Nephron progenitor cell (in vitro differentiated cells): ENCODE data around the gene VAPA.

Experiments
- DNase-seq: peaks from one replicate; pipeline ENCODE4 v3.0.0; 2021
- H3K27ac Mint-ChIP-seq: 2 replicates; pipeline ENCODE4 v1.8.0; 2021; ENCODE audit warnings: mild to moderate bottlenecking, moderate library complexity, mixed read lengths
- H3K27me3 Mint-ChIP-seq: 2 replicates; pipeline ENCODE4 v1.8.0; 2021; ENCODE audit warnings: mild to moderate bottlenecking, low read depth, mixed read lengths; ENCODE audit not compliant: poor library complexity
- H3K36me3 Mint-ChIP-seq: 2 replicates; pipeline ENCODE4 v1.8.0; 2021; ENCODE audit warnings: low read depth, mixed read lengths
- H3K4me1 Mint-ChIP-seq: 2 replicates; pipeline ENCODE4 v1.8.0; 2021; ENCODE audit warnings: mixed read lengths
- H3K4me3 Mint-ChIP-seq: 2 replicates; pipeline ENCODE4 v1.8.0; 2021; ENCODE audit warnings: mild to moderate bottlenecking, moderate library complexity, mixed read lengths
- H3K9me3 Mint-ChIP-seq: 2 replicates; pipeline ENCODE4 v1.8.0; 2021; ENCODE audit warnings: mild to moderate bottlenecking, moderate library complexity, mixed read lengths
- TF ChIP-seq, protein P1 (sequence below): fragments of 200-600 bp; sonication (generic); IDR thresholded peaks from 2 replicates; pipeline ENCODE4 v1.5.0; 2021; ENCODE audit warnings: antibody characterized with exemption

VAPA gene

DNA sequence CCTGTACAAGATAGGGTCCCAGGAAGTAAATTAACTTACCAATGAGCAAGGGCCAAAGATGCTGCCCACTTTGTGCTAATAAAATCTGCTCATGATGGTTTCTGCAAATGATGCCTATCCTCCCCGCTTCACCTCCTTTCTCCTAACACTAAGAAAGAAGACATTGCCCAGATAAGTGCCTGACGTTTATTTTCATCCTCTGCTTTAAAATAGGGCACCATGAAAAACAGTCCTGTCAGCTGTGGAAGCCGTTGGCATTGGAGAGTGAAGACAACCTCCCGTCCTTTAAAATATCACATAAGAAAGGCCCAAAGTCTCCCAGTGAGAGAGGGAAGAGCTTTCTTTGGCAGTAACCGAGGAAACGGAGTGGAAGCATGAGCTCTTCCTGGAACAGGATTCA is 29.7 kb upstream of the VAPA start:
- H3K27me3 Mint-ChIP-seq, result peaks cover 9% of the 10 kb centered on the region
- no peaks in the 10 kb centered on the region for H3K36me3 Mint-ChIP-seq
- H3K9me3 Mint-ChIP-seq, result no peaks in the 10 kb centered on the region
- peaks cover 3% of the 10 kb centered on the region for H3K4me1 Mint-ChIP-seq
- H3K4me3 Mint-ChIP-seq, result no peak overlapping the region
- no peak for DNase-seq
- TF ChIP-seq, protein P1, sequence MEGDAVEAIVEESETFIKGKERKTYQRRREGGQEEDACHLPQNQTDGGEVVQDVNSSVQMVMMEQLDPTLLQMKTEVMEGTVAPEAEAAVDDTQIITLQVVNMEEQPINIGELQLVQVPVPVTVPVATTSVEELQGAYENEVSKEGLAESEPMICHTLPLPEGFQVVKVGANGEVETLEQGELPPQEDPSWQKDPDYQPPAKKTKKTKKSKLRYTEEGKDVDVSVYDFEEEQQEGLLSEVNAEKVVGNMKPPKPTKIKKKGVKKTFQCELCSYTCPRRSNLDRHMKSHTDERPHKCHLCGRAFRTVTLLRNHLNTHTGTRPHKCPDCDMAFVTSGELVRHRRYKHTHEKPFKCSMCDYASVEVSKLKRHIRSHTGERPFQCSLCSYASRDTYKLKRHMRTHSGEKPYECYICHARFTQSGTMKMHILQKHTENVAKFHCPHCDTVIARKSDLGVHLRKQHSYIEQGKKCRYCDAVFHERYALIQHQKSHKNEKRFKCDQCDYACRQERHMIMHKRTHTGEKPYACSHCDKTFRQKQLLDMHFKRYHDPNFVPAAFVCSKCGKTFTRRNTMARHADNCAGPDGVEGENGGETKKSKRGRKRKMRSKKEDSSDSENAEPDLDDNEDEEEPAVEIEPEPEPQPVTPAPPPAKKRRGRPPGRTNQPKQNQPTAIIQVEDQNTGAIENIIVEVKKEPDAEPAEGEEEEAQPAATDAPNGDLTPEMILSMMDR, result no peak
- H3K27ac Mint-ChIP-seq, result no peak overlapping the region

DNA sequence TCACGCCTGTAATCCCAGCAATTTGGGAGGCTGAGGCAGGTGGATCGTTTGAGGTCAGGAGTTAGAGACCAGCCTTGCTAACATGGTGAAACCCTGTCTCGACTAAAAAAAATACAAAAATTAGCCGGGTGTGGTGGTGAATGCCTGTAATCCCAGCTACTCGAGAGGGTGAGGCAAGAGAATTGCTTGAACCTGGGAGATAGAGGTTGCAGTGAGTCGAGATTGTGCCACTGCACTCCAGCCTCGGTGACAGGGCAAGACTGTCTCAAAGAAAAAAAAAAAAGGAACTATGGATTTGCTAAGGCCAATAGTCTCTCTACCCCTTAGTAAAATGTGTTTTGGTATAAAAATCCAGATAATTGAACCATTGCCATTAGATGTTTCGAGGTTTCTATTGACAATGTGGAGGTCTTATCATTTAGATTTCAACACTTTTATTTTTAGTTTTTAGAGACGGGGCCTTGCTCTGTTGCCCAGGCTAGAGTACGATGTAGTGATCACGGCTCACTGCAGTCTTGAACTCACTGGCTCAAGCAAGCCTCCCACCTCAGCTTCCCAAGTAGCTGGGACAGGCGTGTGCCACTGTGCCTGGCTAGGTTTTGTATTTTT is 29.2 kb upstream of the VAPA start:
- no peak for DNase-seq
- TF ChIP-seq, protein P1, result no peak

DNA sequence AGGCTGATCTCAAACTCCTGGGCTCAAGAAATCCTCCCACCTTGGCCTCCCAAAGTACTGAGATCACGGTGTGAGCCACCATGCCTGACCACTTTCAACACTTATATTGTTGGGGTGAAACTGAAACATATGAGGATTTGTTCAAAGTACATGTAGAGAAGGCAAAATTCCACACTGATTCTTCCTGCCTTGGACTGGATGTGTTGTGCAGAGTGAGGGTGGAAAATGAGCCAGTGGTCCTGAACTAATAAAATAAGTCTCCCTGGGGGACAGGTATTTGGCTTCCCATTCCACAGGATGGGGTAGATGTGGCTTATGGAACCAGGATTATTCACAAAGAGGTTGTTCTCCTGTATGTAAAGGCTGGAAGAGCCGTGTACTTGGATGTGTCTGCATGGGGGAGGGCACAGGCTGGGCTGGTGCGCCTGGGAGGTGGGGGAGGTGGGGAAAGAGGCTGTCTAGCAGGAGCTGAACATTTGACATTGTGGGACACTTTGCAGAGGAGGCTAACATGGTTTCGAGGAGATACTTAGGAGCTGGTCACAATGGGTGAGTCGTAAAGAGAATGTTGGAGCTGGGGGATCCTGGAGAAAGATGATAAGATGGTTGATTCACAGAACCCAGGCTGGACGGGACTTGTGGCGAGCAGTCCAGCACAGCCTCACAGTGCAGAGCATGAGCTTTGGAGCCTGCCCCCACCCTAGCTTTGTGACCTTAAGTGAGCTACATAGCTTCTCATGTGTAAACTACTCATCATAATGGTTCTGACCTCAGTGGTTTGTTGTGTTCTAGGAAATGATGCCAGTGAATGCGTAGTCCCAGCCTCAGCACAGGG is 28.4 kb upstream of the VAPA start, which contains the start of gene TXNDC2:
Gene TXNDC2, plus strand, starts transcription at position 804 of the 835 bp plus-strand sequence. CDS start 708 bp downstream, outside the sequence.
- H3K27ac Mint-ChIP-seq, result no peak within 1 kb of the TSS
- H3K27me3 Mint-ChIP-seq, result peaks cover 9% of the 10 kb centered on the region
- H3K9me3 Mint-ChIP-seq, result no peaks in the 10 kb centered on the region
- TF ChIP-seq, protein P1, result no peak
- H3K4me1 Mint-ChIP-seq, result peaks cover 6% of the 10 kb centered on the region
- no peaks in the 10 kb centered on the region for H3K36me3 Mint-ChIP-seq
- DNase-seq, result no peak
- no peak within 1 kb of the TSS for H3K4me3 Mint-ChIP-seq

More for the DNA sequence above, 29.2 kb upstream of the VAPA start:
- H3K27ac Mint-ChIP-seq, result no peak overlapping the region
- no peaks in the 10 kb centered on the region for H3K36me3 Mint-ChIP-seq
- peaks cover 9% of the 10 kb centered on the region for H3K27me3 Mint-ChIP-seq
- H3K4me3 Mint-ChIP-seq, result no peak overlapping the region
- no peaks in the 10 kb centered on the region for H3K9me3 Mint-ChIP-seq
- H3K4me1 Mint-ChIP-seq, result peaks cover 6% of the 10 kb centered on the region

DNA sequence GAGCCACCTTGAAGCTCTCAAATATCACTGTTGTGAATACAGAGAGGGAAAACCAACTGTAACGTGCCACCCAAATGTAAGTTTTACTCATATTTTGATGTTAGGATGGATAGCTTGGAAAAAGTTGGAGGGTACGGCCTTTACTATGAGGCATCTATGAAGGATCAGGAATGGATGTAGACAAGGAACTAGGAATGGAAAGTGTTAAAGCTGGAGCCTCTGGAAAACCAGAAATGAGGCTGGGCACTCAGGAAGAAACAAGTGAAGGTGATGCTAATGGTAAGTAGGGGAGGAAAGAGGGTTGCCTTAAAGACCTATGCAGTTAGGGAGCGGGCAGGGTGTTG is 27.8 kb upstream of the VAPA start:
- peaks cover 6% of the 10 kb centered on the region for H3K4me1 Mint-ChIP-seq
- TF ChIP-seq, protein P1, result no peak
- H3K36me3 Mint-ChIP-seq, result no peaks in the 10 kb centered on the region
- H3K27me3 Mint-ChIP-seq, result peaks cover 13% of the 10 kb centered on the region
- H3K9me3 Mint-ChIP-seq, result no peaks in the 10 kb centered on the region
- H3K4me3 Mint-ChIP-seq, result no peak overlapping the region
- no peak overlapping the region for H3K27ac Mint-ChIP-seq
- DNase-seq, result no peak

DNA sequence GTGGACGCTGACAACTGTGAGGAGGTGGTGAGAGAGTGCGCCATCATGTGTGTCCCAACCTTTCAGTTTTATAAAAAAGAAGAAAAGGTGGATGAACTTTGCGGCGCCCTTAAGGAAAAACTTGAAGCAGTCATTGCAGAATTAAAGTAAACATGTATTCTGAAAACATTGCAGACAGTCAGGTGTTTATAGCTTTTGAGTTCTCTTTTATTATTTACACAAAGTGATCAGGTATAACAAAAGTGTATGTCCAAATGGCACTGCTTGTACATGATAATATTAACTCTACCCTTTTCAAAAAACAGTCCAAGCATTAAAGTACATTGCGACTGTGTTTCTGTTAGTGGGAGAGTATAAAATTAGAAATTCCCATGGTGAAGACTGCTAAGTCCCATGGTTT is 25.8 kb upstream of the VAPA start:
- Mint-ChIP-seq H3K4me3 (no peak overlapping the region), H3K27ac (no peak overlapping the region), H3K27me3 (peaks cover 15% of the 10 kb centered on the region), H3K4me1 (peaks cover 6% of the 10 kb centered on the region), H3K36me3 (no peaks in the 10 kb centered on the region), H3K9me3 (no peaks in the 10 kb centered on the region)
- TF ChIP-seq, protein P1, result no peak
- DNase-seq, result no peak

DNA sequence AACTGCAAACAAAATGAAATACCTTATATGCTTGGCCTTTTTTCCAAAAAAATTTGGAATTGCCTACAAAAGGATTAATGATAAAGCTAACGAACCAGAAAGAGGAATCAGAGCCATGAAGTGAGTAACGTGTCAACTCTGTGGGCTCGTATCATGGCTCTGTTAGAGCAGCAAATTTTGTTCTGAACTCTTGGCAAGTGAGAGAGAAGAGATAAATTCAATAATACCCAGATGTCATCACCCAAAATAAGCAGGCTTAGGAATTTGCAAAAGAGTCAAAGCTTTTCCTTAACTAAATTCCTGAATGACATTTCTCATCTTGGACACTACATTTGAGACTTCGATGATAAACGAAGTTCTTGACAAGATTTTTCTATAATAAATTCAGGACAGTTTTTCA is 23.6 kb upstream of the VAPA start:
- no peaks in the 10 kb centered on the region for H3K36me3 Mint-ChIP-seq
- TF ChIP-seq, protein P1, result no peak
- H3K4me1 Mint-ChIP-seq, result peaks cover 6% of the 10 kb centered on the region
- H3K27me3 Mint-ChIP-seq, result peaks cover 8% of the 10 kb centered on the region
- H3K9me3 Mint-ChIP-seq, result no peaks in the 10 kb centered on the region
- no peak overlapping the region for H3K27ac Mint-ChIP-seq
- H3K4me3 Mint-ChIP-seq, result no peak overlapping the region
- no peak for DNase-seq
